HTERT RPE-1 (cell line): ENCODE data around the gene EIF5.

Experiments used
- in situ Hi-C: fragments of 300-500 bp; cut with MboI; formaldehyde crosslinking; loops from 4 replicates; pipeline ENCODE4 v1.14.3; 2020; ENCODE audit warnings: low sequenced_read_pairs

Gene EIF5

DNA sequence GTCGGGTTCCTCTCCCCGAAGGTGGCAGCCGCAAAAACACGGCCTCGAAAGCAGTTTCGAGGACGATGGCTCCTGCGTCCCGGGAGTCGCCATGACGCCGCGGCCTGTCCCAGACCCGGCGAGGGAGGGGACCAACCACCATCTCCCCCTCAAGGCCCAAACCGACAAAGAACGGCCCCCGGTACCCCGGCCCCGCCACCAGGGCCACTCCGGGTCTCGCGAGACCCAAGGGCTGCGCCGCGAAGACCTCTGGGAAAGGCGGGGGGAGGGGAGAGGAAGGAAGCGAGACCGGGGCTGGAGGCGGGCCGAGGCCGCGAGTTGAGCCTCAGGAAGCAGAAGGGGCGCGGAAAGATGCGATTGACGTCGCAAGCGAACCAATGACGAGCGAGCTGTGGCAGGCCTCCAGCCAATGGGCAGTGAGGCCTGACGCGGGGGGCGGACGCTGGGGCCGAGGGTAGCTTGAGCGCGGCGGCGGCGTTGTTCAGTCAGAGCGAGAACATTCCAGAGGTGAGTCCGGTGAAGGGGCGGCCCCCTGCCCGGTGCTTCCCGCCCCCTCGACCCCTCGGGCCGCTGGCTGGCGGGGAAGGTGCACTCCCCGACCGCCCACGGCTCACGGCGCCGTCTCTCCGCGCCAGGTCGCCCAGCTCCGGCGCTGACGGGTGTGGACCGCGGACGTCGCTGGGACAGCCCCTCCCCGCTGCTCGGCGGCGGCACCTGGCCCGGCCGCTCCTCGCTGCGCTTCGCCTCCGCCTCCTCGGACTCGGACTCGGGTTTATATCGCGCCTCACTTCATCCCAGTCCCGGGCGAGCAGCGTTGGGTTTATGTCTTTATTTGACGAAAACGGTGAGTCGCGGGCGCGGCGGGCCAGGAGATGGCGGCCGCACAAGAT is at the start of gene EIF5:
Gene EIF5 (plus strand): TSS at position 484 of the 890 bp plus-strand sequence. CDS start 1,624 bp downstream, outside the sequence.
- in situ Hi-C loops, result no loop called here

DNA sequence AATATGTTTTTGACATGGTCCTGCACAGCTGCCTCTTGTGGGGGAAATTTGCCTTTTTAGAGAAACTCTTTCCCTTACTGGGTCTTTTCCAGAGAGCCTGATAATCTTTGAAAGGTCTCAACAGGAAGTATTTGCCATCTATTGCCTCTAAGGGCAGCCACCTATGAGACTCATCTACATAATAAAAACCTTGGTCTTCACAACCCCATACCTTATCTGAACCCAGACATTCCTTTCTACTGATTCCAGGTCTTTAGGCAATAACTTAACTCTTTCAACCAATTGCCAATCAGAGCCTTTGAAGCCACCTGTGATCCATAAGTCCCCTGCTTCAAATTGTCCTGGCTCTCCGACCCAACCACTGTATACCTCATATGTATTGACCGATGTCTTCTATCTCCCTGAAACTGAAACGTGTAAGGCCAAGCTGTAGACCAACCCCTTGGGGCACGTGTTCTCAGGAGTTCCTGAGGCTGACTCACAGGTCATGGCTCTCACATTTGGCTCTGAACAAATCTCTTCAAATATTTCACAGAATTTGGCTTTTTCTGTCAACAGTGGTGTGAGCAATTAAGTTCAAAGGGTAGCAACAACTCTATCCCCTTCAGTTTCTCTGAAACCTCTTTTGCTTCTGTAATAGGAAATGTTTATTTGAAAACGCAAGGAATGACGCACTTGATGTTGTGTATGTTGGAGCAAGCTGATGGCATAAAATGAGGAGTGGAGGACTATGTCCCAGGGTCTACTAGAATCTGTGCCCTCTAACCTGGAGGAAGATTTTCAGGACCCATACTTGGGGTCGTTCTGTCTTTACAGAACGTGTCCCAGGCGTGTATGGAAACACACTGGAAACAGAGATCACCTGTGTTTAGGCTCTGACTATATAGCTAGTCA is 49.2 kb upstream of the EIF5 start:
- in situ Hi-C loops, result no loop called here

DNA sequence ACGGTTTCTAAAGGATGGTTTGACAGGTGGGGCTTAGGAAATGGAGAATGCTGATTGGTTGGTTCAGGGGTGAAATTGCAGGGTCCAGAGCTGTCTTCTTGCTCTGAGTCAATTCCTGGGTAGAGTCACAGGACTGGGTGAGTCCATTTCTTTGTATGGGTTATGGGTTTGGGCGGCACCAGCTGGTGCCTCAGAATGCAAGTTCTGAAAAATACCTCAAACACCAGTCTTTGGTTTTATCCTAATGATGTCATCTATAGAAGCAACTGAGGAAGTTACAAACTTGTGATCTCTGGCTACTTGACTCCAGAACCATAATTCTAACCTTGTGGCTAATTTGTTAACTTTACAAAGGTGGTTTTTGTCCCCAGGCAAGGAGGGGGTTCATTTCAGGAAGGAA is 47.6 kb upstream of the EIF5 start:
- in situ Hi-C loops, result no loop called here

DNA sequence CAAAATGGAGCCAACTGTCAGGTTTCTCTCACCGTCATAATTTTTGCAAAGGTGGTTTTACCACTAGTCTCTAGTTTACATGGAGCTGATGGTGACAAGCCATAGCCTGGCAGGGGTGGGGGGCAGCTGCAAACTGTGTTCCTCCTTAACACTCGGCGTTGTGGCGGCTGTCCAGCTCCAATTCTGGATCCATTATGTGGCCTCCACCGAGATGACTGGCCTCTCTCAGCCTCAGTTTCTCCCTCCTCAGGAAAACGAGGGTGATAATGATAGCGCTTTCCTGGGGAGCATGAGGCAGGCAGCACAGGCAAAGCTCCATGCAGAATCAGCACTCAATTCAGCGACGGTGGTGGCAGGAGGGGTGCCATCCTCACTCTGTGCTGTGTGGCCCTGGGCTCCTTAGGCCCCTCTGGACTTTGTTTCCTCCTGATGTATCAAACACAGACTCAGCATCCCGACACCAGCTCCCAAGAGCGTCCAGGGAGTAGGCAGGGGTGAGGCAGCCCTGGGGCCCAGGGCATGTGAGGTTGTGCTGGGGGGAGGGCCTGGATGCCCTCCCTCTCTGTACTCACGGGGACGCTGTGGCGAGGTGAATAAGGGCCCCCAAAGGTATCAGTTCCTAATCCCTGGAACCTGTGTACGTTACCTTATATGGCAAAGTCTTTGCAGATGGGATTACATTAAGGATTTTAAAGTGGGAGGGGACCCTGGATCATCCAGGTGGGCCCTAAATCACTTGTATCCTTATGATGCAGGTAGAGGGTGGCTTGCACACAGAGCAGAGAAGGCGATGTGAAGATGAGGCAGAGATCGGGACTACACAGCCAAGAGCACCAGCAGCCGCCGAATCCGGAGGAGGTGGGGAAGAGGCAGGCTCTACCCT is 46.8 kb upstream of the EIF5 start:
- in situ Hi-C loops, result no loop called here

DNA sequence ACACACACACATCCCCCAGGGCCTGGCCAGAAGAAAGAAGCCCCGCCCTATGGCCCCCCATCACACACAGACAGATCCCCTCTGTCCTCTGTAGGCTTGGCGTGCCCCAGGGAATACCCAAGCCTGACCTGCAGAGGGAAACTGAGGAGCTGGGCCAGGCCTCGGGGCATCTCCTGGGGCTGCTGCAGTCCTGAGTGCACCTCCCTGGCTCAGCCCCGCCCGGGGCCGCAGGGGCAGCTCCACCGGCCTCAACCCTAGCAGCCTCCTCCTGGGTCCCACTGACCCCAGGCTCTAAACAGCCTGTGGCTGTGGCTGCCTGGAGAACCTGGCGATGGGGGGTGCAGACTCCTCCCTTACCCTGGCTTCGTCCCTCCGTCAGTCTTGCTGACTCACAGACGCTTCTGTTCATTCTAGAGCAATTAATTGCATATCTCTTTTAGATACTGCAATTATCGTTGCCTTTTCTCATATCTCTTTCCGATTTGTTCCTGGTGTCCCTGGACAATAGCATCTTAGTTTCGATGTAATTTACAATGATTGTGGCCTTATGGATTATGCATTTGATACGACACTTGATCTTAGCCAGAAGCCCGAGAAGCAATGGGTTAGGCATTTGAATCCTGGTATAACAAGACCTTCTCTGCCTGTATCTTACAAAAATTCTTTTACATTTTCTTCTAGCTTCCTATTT is 45.8 kb upstream of the EIF5 start:
- in situ Hi-C loops, result no loop called here

DNA sequence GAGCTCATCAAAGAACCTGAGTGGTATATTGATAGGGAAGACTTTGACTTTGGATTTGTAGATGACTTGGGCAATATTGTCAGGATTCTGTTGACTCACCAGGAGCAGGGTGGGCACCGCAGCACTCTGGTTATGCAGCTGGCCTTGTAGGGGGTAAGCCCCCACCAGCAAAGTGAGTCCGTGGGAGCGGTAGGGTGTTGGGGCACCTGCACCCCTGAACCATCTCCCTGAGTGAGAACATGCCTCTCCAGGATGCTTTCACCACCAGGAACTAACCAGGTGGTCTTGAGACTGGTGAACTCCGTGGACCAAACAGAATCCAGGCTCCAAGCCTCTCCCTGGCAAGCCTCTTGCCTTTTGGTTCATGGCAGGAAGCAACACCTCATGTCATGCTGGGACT is 44.0 kb upstream of the EIF5 start:
- in situ Hi-C loops, result no loop called here

DNA sequence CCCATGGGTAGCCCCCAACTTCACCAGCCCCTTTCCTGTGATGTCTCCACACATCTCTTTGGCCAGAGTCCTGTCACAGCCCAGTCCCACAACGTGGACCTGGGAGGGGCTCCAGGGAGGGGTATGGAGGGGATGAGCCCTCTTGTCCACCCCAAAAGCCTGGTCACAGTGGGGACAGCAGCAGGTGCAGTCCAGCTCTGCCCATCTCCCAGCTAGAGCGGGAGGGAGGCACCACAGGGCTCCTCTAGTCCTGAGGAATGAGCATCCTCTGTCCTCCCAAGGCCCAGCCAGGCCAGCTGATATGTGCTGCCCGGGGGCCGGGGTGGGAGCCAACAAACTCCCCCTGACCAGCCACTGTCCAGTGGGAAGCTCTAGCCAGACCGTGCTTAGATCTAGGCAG is 43.5 kb upstream of the EIF5 start:
- in situ Hi-C loops, result no loop called here

DNA sequence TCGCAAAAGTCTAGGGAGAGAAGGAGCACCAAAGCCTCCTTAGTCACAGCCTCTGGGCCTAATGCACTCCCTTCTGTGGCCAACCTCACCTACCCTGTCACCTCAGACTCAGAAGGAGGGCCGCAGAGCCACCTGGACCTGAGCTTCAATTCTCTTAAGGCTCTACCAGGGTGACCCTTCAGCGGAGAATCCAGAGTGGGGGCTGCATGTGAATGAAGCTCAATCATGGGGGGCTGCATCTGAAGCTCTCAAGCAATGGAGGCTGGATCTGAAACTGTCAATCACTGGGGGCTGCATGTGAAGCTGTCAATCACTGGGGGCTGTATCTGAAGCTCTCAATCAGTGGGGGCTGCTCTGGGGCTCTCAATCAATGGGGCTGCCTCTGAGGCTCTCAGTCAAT is 43.1 kb upstream of the EIF5 start:
- in situ Hi-C loops, result no loop called here

DNA sequence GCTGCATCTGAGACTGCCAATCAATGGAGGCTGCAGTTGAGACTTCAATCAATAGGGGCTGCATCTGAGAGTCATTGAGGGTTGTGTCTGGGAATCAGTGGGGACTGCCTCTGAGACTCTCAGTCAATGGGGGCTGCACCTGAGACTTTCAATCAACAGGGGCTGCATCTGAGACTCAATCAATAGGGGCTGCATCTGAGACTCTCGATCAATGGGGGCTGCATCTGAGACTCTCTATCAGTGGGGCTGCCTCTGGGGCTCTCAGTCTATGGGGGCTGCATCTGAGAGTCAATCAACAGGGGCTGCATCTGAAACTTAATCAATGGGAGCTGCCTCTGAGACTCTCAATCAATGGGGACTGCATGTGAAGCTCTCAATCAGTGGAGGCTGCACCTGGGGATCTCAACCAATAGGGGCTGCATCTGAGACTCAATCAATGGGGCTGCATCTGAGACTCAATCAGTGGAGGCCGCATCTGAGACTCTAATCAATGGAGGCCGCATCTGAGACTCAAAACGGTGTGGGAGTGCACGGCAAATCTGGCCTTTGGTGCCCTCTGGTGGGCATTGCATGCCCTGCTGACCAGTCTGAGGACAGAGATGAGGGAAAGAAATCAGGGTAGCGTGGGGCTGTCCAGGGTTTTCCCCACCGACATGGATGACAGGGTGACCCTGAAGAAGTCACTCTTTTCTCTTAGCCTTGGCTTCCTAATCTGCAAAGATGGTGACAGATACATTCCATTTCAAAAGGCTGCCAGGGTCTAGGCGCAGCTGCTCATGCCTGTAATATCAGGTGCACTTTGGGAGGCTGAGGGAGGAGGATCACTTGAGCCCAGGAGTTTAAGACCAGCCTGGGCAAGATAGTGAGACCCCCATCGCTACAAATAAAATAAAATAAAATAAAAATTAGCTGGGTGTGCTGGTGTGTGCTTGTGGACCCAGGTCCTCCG is 41.3 kb upstream of the EIF5 start:
- in situ Hi-C loops, result no loop called here

DNA sequence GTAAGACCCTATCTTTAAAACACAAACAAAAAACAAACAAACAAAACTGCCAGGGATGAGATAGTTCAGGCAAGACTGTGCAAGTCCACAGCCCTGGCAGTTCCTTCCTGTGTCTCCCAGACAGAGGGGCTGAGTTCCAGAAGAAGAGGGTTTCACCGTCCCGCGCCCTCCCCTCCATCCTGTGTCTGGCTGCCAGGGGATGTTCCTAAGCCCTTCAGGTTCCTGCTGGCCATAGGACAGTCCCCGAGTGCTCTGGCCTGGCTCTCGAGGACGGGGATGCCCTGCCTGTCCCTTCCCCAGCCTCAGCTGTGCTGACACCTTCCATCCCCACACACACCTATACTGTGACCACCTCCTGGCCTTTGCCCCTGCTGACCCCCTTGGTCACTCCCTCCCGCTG is 40.6 kb upstream of the EIF5 start:
- in situ Hi-C loops, result no loop called here

DNA sequence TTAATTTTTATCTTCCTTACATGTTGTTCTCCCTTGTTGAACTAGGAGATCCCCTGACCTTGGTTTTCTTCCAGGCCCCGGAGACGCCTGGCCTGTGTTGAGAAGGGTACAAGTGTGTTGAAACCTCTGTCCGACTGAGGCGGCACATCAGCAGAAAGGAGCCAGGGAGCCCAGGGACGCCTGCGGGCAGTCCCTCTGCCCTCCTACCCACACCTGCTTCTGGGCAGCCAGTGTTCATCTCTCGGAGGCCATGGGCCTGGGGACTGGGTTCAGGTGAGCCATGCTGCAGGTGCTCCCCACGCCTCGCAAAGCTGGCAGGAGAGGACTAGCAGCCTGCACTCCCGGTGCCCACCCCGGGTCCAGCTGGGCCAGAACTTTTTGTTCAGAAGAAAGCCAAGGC is 39.9 kb upstream of the EIF5 start:
- in situ Hi-C loops, result no loop called here

DNA sequence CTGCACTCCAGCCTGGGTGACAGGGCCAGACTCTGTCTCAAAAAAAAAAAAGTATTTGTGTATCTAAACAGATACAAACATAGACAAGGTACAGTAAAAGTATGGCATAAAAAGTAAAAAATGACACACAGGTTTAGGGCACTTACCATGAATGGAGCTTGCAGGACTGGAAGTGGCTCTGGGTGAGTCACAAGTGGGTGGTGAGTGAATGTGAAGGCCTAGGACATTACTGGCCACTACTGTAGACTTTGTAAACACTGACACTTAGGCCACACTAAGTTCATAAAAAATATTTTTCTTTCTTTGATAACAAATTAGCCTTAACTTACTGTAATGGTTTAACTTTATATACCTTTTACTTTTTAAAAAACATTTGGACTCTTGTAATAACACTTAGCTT is 38.0 kb upstream of the EIF5 start:
- in situ Hi-C loops, result no loop called here

DNA sequence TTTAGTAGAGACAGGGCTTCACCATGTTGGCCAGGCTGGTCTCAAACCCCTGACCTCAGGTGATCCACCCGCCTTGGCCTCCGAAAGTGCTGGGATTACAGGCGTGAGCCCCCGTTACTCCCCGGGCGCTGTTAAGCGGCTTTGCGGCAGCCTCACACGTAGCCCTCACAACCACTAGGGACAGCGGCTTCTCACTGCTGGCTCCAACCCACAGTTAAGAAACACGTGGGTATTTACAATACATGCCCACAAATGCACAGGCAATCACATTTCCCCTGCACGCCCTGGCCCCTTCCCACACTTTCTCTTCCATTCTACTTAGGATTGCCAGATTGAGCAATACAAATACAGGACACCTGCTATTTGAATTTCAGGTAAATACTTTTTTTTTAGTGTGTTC is 37.0 kb upstream of the EIF5 start:
- in situ Hi-C loops, result no loop called here

DNA sequence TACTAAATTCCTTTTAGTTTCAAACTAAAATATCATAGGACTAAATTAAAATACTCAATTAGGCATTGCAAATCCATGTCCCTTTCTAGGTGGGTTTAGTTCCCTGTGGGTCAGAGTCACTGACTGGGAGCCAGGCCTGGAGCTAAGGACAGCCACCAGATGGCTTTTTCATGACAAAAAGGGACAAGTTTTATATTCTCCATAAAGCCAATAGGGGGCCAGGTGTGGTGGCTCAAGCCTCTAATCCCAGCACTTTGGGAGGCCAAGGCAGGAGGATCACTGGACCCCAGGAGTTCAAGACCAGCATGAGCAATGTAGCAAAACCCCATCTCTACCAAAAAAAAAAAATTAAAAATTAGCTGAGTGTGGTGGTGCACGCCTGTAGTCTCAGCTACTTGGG is 35.4 kb upstream of the EIF5 start:
- in situ Hi-C loops, result no loop called here

DNA sequence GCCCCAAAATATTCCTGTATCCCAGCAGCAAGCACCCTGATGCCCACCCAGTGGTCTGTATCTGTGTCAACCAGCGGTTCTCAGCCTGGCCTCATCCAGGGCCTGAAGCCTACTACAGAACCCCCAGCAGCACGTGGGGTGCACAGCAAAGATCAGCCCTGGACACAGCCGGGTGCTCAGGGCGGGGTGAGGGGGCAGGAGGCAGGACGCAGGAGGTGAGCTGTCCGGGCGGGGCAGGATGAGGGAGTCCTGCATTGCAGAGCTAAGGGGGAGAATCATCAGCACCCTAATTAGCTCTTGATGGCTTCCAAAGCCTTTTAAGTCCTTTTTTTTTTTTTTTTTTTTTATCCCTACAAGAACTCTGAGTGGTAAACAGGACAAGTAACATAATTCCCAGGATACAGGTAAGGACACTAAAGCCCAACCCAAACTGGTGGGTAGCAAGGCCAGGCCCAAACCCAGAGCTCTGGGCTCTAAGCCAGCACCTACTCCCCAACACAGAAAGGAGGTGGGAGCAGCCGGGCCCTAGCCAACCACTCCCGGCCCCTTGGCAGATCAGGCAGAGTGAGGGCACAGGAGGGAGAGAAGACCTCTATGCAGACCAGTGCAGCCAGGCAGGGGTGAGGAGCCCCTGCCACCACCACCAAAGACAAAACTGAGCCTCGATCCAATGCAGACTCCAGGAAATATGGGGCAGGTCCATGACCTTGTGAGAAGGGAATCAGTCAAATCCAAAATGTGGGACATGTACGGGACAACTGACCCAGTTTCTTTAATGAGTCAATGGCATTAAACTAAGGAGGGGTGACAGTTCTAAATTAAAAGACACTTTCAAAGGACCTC is 32.3 kb upstream of the EIF5 start:
- in situ Hi-C loops, result no loop called here

DNA sequence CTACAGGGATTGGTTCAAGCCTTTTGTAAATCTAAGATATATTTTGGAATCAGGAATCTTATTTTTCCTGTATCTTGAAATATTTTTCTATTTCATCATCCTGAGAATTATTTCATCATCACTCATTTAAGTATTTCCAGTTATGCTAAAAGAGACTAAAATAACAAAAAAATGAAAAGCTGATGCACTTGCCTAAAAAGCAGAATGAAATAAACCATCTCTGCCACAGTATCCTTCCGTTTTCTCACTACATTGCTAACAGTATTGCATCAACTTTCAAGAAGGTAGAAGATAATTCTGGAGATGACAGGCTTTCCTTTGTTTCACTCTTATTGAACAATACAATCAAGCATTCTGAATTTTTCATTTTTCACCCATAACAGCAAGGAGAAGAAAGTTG is 31.1 kb upstream of the EIF5 start:
- in situ Hi-C loops, result no loop called here

DNA sequence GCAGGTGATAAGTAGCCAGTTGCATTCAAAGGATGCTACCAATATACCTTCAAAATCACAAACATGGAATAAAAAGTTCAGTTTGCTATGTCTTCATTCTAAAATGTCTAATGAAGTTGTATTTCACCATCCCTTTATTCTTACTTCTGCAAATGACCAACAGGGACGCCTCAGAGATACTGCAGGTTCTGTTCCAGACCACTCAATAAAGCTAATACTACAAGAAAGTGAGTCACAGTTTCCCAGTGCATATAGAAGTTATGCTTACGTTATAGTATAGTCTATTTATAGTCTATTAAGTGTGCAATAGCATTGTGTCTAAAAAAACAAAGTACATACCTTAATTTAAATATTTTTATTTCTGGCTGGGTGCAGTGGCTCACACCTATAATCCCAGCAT is 29.3 kb upstream of the EIF5 start:
- in situ Hi-C loops, result no loop called here
